ENCODE results near the gene KRTAP6-1.

KRTAP6-1 gene

DNA sequence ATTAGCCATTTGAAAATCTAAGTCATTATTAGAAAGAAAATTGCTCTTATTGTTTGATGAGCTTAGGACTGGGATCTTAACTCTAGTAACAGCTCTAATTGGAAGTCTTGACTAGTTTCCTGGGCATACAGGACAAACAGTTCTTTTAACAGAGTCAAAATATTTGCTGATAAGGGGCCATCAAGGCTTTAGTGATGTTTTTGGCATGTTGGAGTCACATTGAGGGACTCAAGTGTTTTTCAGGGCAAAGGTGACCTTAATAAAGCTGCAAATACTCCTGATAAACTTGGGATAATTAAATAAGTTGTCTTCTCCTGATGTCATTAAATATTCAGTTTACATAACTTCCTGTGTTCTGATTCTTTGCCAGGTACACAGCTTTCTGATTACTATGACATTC, 46.1 kb downstream of the KRTAP6-1 start:
- no peak for DNase-seq

DNA sequence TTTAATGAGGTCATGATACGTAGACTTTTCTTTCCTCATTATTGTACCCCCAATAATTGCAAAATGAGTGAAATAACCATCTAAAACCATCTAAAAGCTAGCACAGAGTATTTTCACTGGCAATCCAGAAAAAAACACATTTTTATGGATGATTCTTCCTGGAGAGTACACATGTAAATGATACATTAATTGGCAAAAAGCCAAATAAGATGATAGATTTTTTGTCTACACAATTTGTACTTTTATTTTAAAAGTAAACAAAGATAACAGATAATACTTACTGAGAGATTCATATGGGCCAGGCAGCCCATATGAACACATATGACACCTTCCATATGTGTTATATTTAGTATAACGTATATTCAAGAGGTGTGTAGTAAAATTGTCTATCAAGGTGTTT, 50.1 kb downstream of the KRTAP6-1 start:
- DNase-seq: no peak
